PC-3 (cell line): Measurements from ENCODE around the gene ATP6V1G2. TPM values are rescaled to one million over a fixed set of nuclear protein-coding genes. Genes with fewer than 3 reads are reported as not detected.

ENCODE experiments used
- ATAC-seq: fragments of 200-7000 bp; cut with Tn5 transposase; 2 replicates; pipeline ENCODE4 v1.9.1; 2020; ENCODE audit warnings: mild to moderate bottlenecking, moderate library complexity
- BruUV-seq: library from RNA; stranded (reverse); fragments of 400-500 nt; replicated peaks from 2 replicates; lab custom pipeline; 2021; lab: Mats Ljungman, UMichigan
- CTCF ChIA-PET: fragments of 300-600 bp; sonication (Branson Sonifier 250); formaldehyde crosslinking; loops from one replicate; lab custom pipeline; 2022; ENCODE audit warnings: antibody characterized with exemption; lab: Charles Lee
- POLR2A ChIA-PET: fragments of 300-600 bp; sonication (Branson Sonifier 250); formaldehyde crosslinking; loops from one replicate; lab custom pipeline; 2022; ENCODE audit warnings: antibody characterized with exemption; ENCODE audit not compliant: unreplicated experiment; lab: Charles Lee
- DNase-seq: peaks from one replicate; pipeline ENCODE4 v3.0.0-alpha.2; 2015
- H2AFZ ChIP-seq: fragments of 300-600 bp; sonication (generic); 2 replicates; pipeline ENCODE4 v1.6.0; 2016; ENCODE audit warnings: antibody characterized with exemption, low read length
- H3F3A ChIP-seq: fragments of 300-600 bp; sonication (generic); one replicate; pipeline ENCODE4 v1.6.0; 2017; ENCODE audit warnings: antibody characterized with exemption, low read length, control low read depth, mild to moderate bottlenecking; ENCODE audit not compliant: unreplicated experiment
- H3K27ac ChIP-seq: fragments of 300-600 bp; sonication (generic); 2 replicates; pipeline ENCODE4 v1.5.1; 2016; ENCODE audit warnings: mild to moderate bottlenecking, low read length
- H3K27me3 ChIP-seq: fragments of 300-600 bp; sonication (generic); 2 replicates; pipeline ENCODE4 v1.6.1; 2016; ENCODE audit warnings: low read length, mixed read lengths
- H3K36me3 ChIP-seq: fragments of 300-600 bp; sonication (generic); 2 replicates; pipeline ENCODE4 v1.6.1; 2016; ENCODE audit warnings: low read depth, mixed run types, low read length, mixed read lengths
- H3K4me1 ChIP-seq: fragments of 300-600 bp; sonication (generic); 2 replicates; pipeline ENCODE4 v1.5.1; 2016; ENCODE audit warnings: low read length; ENCODE audit not compliant: insufficient read depth
- H3K4me2 ChIP-seq: fragments of 300-600 bp; sonication (generic); 2 replicates; pipeline ENCODE4 v1.6.0; 2016; ENCODE audit warnings: low read length
- H3K4me3 ChIP-seq: fragments of 300-600 bp; sonication (generic); 2 replicates; pipeline ENCODE4 v1.5.1; 2016; ENCODE audit warnings: mild to moderate bottlenecking, low read length, mixed read lengths
- H3K79me2 ChIP-seq: fragments of 300-600 bp; sonication (generic); 2 replicates; pipeline ENCODE4 v1.6.1; 2017; ENCODE audit warnings: low read length, mixed read lengths
- H3K9ac ChIP-seq: fragments of 300-600 bp; sonication (generic); 2 replicates; pipeline ENCODE4 v1.6.0; 2016; ENCODE audit warnings: mild to moderate bottlenecking, low read length
- H3K9me2 ChIP-seq: fragments of 300-600 bp; sonication (generic); replicated peaks from 2 replicates; pipeline ENCODE4 v1.6.1; 2016; ENCODE audit warnings: mixed run types, low read length, mixed read lengths
- H3K9me3 ChIP-seq: fragments of 300-600 bp; sonication (generic); 2 replicates; pipeline ENCODE4 v1.6.1; 2016; ENCODE audit warnings: low read length, mixed read lengths
- H4K20me1 ChIP-seq: fragments of 300-600 bp; sonication (generic); 2 replicates; pipeline ENCODE4 v1.6.1; 2016; ENCODE audit warnings: low read length, mixed read lengths
- CTCF ChIP-seq: fragments of 300-600 bp; sonication (generic); conservative IDR thresholded peaks from 2 replicates; pipeline ENCODE4 v1.5.1; 2017; ENCODE audit warnings: antibody characterized with exemption, low read depth, mild to moderate bottlenecking, low read length
- EZH2 ChIP-seq: fragments of 300-600 bp; sonication (generic); IDR thresholded peaks from one replicate; pipeline ENCODE4 v1.6.1; 2017; ENCODE audit warnings: antibody characterized with exemption, mild to moderate bottlenecking, low read length; ENCODE audit not compliant: unreplicated experiment
- EZH2phosphoT487 ChIP-seq: fragments of 300-600 bp; sonication (generic); IDR thresholded peaks from 2 replicates; pipeline ENCODE4 v1.6.1; 2018; ENCODE audit warnings: mild to moderate bottlenecking, antibody characterized with exemption, low read length, borderline replicate concordance
- intact Hi-C: fragments of 100-400 bp; cut with micrococcal nuclease; formaldehyde crosslinking; loops from 2 replicates; pipeline ENCODE4 v1.9.0; 2023
- total RNA-seq: library from RNA; depleted of rRNA; stranded (reverse); fragments of >200 nt; gene quantifications from 2 replicates; pipeline ENCODE4 v1.2.3, GENCODE V29; 2014

ATP6V1G2 gene
- total RNA-seq, 1 experiment from 2014 or later, result 1.2 TPM

DNA sequence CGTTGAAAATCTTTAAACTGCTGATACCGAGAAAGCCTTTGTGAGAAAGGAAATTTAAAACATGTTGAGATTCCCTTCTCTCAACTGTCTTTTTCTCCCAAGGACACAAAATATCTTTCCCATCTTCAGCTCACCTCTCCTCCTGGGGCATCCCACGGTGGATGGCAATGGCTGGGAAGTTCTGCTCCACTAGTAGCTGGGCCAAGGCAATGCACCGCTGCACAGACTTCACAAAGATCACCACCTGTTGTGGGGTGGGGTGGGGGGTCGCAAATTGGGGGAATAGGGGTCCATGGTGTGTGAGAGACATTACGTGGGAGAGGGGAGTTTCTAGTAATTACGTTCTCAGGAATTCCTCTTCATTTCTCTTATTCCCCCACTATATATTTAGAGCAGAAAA, 15.2 kb downstream of the ATP6V1G2 start:
- no peaks in the 10 kb centered on the region for H3K27me3 ChIP-seq
- no peak overlapping the region for H3K27ac ChIP-seq
- H3K4me1 ChIP-seq, result peaks cover 2% of the 10 kb centered on the region
- CTCF ChIA-PET, result no interaction called here
- no peak overlapping the region for H3K4me2 ChIP-seq
- intact Hi-C loops, result no loop called here
- no peak overlapping the region for H3K4me3 ChIP-seq
- H3K9me2 ChIP-seq, result no peaks in the 10 kb centered on the region
- no TSS peak for BruUV-seq
- no peak overlapping the region for H3K9ac ChIP-seq
- TF ChIP-seq EZH2phosphoT487, result no peak
- TF ChIP-seq EZH2, result no peak
- no peak for TF ChIP-seq CTCF
- H2AFZ ChIP-seq, result no peak overlapping the region
- DNase-seq, result no peak
- H3K9me3 ChIP-seq, result no peaks in the 10 kb centered on the region
- peaks cover 14% of the 10 kb centered on the region for H3K79me2 ChIP-seq
- H3F3A ChIP-seq, result no peaks in the 10 kb centered on the region
- ATAC-seq, result no peak
- H3K36me3 ChIP-seq, result peaks cover 62% of the 10 kb centered on the region
- H4K20me1 ChIP-seq, result peaks cover 22% of the 10 kb centered on the region
- POLR2A ChIA-PET, result no interaction called here

GRCh38 chr6:31530659-31531058, 15.7 kb downstream of the ATP6V1G2 start:
- H2AFZ ChIP-seq, result no peak overlapping the region
- H3F3A ChIP-seq, result no peaks in the 10 kb centered on the region
- ChIA-PET CTCF (no interaction called here), POLR2A (no interaction called here)
- peaks cover 7% of the 10 kb centered on the region for H3K4me1 ChIP-seq
- no peak overlapping the region for H3K4me2 ChIP-seq
- H3K9me2 ChIP-seq, result no peaks in the 10 kb centered on the region
- DNase-seq (no peak), ATAC-seq (no peak)
- no peaks in the 10 kb centered on the region for H3K9me3 ChIP-seq
- no peak overlapping the region for H3K9ac ChIP-seq
- H3K79me2 ChIP-seq, result peaks cover 9% of the 10 kb centered on the region
- H3K36me3 ChIP-seq, result peaks cover 57% of the 10 kb centered on the region
- H3K27me3 ChIP-seq, result no peaks in the 10 kb centered on the region
- intact Hi-C loops, result no loop called here
- H3K4me3 ChIP-seq, result no peak overlapping the region
- peaks cover 17% of the 10 kb centered on the region for H4K20me1 ChIP-seq
- no peak overlapping the region for H3K27ac ChIP-seq
- no peak for TF ChIP-seq EZH2phosphoT487
- TF ChIP-seq EZH2, result no peak
- no peak for TF ChIP-seq CTCF
- no TSS peak for BruUV-seq

GRCh38 chr6:31529329-31530150, 16.9 kb downstream of the ATP6V1G2 start:
- POLR2A ChIA-PET, result no interaction called here
- Histone ChIP-seq H3K27me3 (no peaks in the 10 kb centered on the region), H2AFZ (no peak overlapping the region), H3K79me2 (no peaks in the 10 kb centered on the region), H3K4me1 (peaks cover 8% of the 10 kb centered on the region), H3K4me3 (no peak overlapping the region), H3K4me2 (no peak overlapping the region), H3K9me2 (no peaks in the 10 kb centered on the region), H3K9me3 (no peaks in the 10 kb centered on the region), H3F3A (no peaks in the 10 kb centered on the region), H4K20me1 (peaks cover 5% of the 10 kb centered on the region; the same call in 1 of the 2 replicates), H3K36me3 (peaks cover 46% of the 10 kb centered on the region), H3K9ac (no peak overlapping the region), H3K27ac (no peak overlapping the region)
- intact Hi-C loops, result loop anchor here (2.0 kb wide), 1 partner anchor 35 kb away; no protein-coding TSS in a partner anchor
- peak; percentile 3; the same call in 1 of the 2 replicates for ATAC-seq
- CTCF ChIA-PET, result no interaction called here
- no TSS peak for BruUV-seq
- DNase-seq, result no peak
- no peak for TF ChIP-seq CTCF
- TF ChIP-seq EZH2phosphoT487, result no peak
- TF ChIP-seq EZH2, result no peak
